ENCODE data around the gene LMCD1.
A peak's percentile ranks its signal among the peaks of the same experiment; 100 is the strongest.

Gene LMCD1

DNA sequence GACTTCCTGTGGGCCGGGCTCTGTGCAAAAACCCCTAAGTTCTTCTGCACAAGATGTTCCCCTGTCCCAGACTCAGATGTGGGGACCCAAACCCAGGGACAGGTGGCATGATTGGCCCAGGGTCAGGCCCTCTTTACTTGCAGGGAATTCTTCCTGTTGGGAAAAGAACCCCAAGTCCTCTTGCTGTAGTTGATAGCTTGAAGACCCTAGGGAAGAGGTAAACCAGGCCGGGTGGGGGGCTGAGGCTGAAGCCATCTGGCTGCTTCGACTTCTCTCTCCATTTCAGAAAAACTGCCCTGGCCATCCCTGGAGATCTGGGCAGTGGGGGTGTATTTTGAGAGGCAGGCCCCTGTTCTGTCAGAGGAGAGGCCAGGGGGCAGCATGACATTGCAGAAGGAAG lies 119.5 kb downstream of the LMCD1 start:
- DNase-seq (ENCODE audit: low spot score): no peak

DNA sequence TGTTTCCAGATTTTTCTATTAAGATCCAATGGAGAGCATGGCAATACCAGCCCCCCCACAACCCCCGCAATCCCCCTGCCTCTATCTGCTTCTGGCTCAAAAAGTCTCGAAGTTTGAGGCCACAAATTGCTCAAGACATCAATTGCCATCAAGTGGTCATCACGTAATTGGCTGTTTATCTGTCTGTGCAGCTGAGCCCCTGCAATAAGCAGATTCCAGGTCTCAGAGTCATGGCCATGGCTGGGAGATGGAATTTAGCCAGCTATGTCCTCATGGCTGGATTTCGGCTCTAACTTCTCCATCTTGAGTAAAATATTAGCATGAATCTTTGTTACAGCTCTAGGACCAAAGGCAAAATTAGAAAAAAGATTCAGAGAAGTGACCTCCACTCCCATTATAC lies 120.2 kb downstream of the LMCD1 start:
- no peak for DNase-seq (ENCODE audit: low spot score)

DNA sequence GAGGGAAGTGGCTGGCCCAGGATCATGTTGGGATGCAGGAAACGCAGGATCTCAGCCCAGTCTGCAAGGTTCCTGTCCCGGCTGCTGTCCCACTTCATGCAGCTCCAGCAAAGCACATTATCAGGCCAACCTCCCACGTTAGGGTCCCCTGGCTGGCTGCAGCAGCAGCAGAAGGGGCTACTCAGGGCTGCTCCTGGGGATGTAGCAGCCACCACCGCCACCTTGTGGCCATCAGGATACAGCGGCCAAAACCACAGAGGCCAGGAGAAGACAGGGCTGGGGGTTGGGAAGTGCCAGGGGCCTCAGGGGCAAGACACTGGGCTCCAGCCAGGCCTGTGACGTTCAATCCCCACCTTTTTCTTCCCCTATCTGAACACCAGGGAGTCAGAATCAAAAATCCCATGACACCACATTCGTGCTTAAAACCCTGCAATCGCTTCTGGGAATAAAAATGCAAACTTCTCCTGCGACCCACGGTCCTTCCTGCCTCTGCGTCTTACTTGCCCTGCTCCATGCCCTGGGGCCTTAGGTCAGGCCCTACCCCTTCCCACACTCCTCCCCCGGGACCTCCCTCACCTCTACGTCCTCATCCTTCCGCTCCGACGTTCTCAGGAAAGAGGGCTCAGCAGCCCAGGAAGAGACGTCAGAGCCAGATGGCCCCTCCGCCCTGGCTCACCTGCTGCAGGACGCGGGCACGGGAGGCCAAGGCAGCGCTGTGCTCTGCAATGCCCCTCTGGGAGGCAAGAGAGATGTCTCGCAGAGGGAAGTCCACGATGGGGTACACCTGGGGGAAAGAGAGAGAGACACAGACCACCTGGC lies 121.5 kb downstream of the LMCD1 start:
- peak; percentile 70 for DNase-seq (ENCODE audit: low spot score)

DNA sequence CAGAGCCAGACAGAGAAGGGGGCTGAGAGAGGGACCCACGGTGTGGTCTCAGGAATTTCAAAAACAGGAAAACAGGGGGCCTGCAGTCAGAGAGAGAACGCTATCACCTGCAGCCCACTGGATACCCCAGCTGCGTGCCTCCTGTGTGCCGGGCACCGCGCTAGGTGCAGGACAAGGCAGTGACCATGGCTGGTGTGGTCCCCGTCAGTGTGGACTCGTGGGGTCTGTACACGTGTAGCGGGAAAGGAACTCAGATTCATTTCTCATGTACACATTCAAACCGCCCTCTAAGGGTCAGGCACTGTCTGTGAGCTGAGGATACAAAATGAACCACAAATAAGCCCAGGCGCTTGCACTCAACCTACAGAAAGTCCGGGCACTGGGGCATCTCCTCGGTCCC lies 122.1 kb downstream of the LMCD1 start:
- no peak for DNase-seq (ENCODE audit: low spot score)
